K562 (cell line): Measurements from ENCODE around the gene EVI5. TPM values are rescaled to one million over a fixed set of nuclear protein-coding genes. Genes with fewer than 3 reads are reported as not detected.

Experiments used
- ARID1B ChIP-seq: fragments of 450-650 bp; IDR thresholded peaks from 2 replicates; pipeline ENCODE4 v1.6.1; 2016; ENCODE audit warnings: antibody characterized with exemption, mild to moderate bottlenecking, inconsistent platforms
- BRD4 ChIP-seq: fragments of 200-600 bp; sonication (generic); IDR thresholded peaks from 2 replicates; pipeline ENCODE4 v1.6.1; 2017; ENCODE audit warnings: inconsistent platforms
- CBFA2T3 ChIP-seq: fragments of 450-650 bp; IDR thresholded peaks from 2 replicates; pipeline ENCODE4 v1.6.1; 2017
- CBX2 ChIP-seq: fragments of 200-600 bp; sonication (generic); IDR thresholded peaks from one replicate; pipeline ENCODE4 v1.6.1; 2012; ENCODE audit warnings: mild to moderate bottlenecking, low read length, inconsistent platforms; ENCODE audit not compliant: insufficient read depth, poor library complexity, severe bottlenecking
- EP400 ChIP-seq: fragments of 450-650 bp; IDR thresholded peaks from 2 replicates; pipeline ENCODE4 v1.6.1; 2017; ENCODE audit warnings: antibody characterized with exemption, mild to moderate bottlenecking, moderate library complexity
- GABPB2 ChIP-seq: fragments of 250-450 bp; sonication (Bioruptor Pico); conservative IDR thresholded peaks from 2 replicates; pipeline ENCODE4 v1.5.1; 2021; ENCODE audit warnings: mild to moderate bottlenecking
- HOXB6 ChIP-seq: fragments of 250-450 bp; sonication (Bioruptor Pico); IDR thresholded peaks from 2 replicates; pipeline ENCODE4 v1.5.1; 2022; ENCODE audit warnings: mild to moderate bottlenecking, borderline replicate concordance
- KLF16 ChIP-seq: IDR thresholded peaks from 2 replicates; pipeline ENCODE4 v1.6.1; 2016; ENCODE audit warnings: antibody characterized with exemption
- NCOR1 ChIP-seq: fragments of 450-650 bp; IDR thresholded peaks from 2 replicates; pipeline ENCODE4 v1.6.1; 2016; ENCODE audit warnings: mild to moderate bottlenecking, moderate library complexity
- PBX2 ChIP-seq, 2 experiments: IDR thresholded peaks in 1 of 2; conservative IDR thresholded peaks in 1 of 2; 2 replicates each; pipeline ENCODE4 v1.6.1; 2016; ENCODE audit warnings: low read depth in 2 of 2, mild to moderate bottlenecking in 1 of 2, missing compliant biosample characterization in 1 of 2, missing genetic modification characterization in 1 of 2, moderate library complexity in 1 of 2
- PKNOX1 ChIP-seq: fragments of 450-650 bp; IDR thresholded peaks from 2 replicates; pipeline ENCODE4 v1.6.1; 2016
- SMARCA4 ChIP-seq: fragments of 450-650 bp; IDR thresholded peaks from 2 replicates; pipeline ENCODE4 v1.6.1; 2016
- polyA plus RNA-seq, 8 experiments: library from polyadenylated mRNA; depleted of rRNA in 4 of 8; stranded (reverse) in 5 of 8; unstranded in 3 of 8; fragments of >200 nt; fragmentation: Nextera tagmentation in 2 of 8; fragmentation: Illumina TruSeq in 1 of 8; extraction: Ambion mirVana in 2 of 8; extraction: Trizol in 1 of 8; gene quantifications; 2 replicates each; pipeline versions ENCODE4 v1.2.1 to v1.2.3, GENCODE V29; 2011 to 2014; ENCODE audit warnings: inconsistent platforms in 1 of 8, missing spikeins in 1 of 8
- total RNA-seq, 7 experiments: library from RNA; depleted of rRNA in 6 of 7; stranded (reverse); fragments of >200 nt in 6 of 7; fragmentation: Illumina TruSeq in 2 of 7; extraction: Trizol in 2 of 7; gene quantifications; 2 replicates each; pipeline versions ENCODE4 v1.2.1 to v1.2.3, GENCODE V29; 2011 to 2021; ENCODE audit warnings: low replicate concordance in 1 of 7

EVI5 gene
- total and polyA plus RNA-seq, 9 of the 15 experiments (the other 6 are each of a cell fraction or from before 2014, with no cell fraction given) = 1.7 to 50.1 (median 13.7) TPM

GRCh38 chr1:92516574-92516973, 268.3 kb downstream of the EVI5 start (continued):
- TF ChIP-seq PKNOX1 (peak; percentile 38; the same call in 1 of the 2 replicates), PBX2 (CRISPR knock-in tag; IDR thresholded peaks at IDR 0.05; ENCODE audit: low read depth) (no peak), PBX2 (tag; conservative IDR thresholded peaks at IDR 0.05; ENCODE audit: low read depth) (peak; percentile 42), CBFA2T3 (peak; percentile 46), EP400 (no peak), NCOR1 (no peak), GABPB2 (CRISPR knock-in tag) (no peak), KLF16 (0 out of 2 replicates have a peak, but pooled peaks have one; percentile 44), ARID1B (peak; percentile 37; the same call in 1 of the 2 replicates), BRD4 (no peak), SMARCA4 (peak; percentile 25; the same call in 1 of the 2 replicates), HOXB6 (CRISPR knock-in tag) (no peak), CBX2 (no peak)
